ENCODE measurements around the gene KIF6. TPM values are rescaled to one million over a fixed set of nuclear protein-coding genes. Genes with fewer than 3 reads are reported as not detected.

Gene KIF6
- total RNA-seq, 1 donor from 2014 or later = 1.5 TPM

GRCh38 chr6:39602601-39603519 lies 122.3 kb downstream of the KIF6 start:
- H3K4me1 Mint-ChIP-seq = no peaks in the 10 kb centered on the region
- peaks cover 3% of the 10 kb centered on the region for H3K36me3 Mint-ChIP-seq (ENCODE audit: low read depth)
- H3K27me3 Mint-ChIP-seq (ENCODE audit: low read depth) = peaks cover 2% of the 10 kb centered on the region
- H3K9me3 Mint-ChIP-seq = peaks cover 2% of the 10 kb centered on the region
- H3K27ac Mint-ChIP-seq (ENCODE audit: unreplicated experiment) = no peak overlapping the region
- DNase-seq (ENCODE audit: low read depth, low spot score) = no peak
- TF ChIP-seq, protein P1, sequence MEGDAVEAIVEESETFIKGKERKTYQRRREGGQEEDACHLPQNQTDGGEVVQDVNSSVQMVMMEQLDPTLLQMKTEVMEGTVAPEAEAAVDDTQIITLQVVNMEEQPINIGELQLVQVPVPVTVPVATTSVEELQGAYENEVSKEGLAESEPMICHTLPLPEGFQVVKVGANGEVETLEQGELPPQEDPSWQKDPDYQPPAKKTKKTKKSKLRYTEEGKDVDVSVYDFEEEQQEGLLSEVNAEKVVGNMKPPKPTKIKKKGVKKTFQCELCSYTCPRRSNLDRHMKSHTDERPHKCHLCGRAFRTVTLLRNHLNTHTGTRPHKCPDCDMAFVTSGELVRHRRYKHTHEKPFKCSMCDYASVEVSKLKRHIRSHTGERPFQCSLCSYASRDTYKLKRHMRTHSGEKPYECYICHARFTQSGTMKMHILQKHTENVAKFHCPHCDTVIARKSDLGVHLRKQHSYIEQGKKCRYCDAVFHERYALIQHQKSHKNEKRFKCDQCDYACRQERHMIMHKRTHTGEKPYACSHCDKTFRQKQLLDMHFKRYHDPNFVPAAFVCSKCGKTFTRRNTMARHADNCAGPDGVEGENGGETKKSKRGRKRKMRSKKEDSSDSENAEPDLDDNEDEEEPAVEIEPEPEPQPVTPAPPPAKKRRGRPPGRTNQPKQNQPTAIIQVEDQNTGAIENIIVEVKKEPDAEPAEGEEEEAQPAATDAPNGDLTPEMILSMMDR (conservative IDR thresholded peaks at IDR 0.05) = no peak
- no peak overlapping the region for H3K4me3 Mint-ChIP-seq

DNA sequence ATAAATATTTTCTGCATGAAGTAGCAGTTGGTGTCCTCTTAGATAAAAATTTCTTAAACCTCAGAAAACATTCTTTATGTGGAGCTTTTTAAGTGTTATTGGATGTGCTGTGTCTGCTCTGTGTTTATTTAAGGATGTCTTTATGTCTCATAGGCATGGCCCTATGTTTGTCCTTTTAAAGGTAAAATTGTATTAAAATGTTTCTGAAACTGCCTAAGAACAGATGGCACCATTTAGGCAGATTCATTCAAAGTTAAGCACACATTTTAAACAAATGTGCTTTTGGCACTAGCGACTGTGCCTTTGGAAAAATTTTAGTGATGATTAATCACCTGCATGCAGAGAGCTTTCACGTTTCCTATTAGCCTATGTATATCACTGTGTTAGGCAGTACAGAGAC lies 125.2 kb downstream of the KIF6 start:
- Mint-ChIP-seq H3K4me1 (no peaks in the 10 kb centered on the region), H3K27me3 (ENCODE audit: low read depth) (peaks cover 2% of the 10 kb centered on the region), H3K4me3 (no peak overlapping the region), H3K27ac (ENCODE audit: unreplicated experiment) (no peak overlapping the region), H3K9me3 (peaks cover 5% of the 10 kb centered on the region), H3K36me3 (ENCODE audit: low read depth) (peaks cover 3% of the 10 kb centered on the region)
- no peak for DNase-seq (ENCODE audit: low read depth, low spot score)
- TF ChIP-seq, protein P1 (conservative IDR thresholded peaks at IDR 0.05) = no peak

- Mint-ChIP-seq H3K9me3 (peaks cover 5% of the 10 kb centered on the region), H3K36me3 (ENCODE audit: low read depth) (peaks cover 3% of the 10 kb centered on the region), H3K27ac (ENCODE audit: unreplicated experiment) (no peak overlapping the region), H3K4me3 (no peak overlapping the region), H3K27me3 (ENCODE audit: low read depth) (peaks cover 2% of the 10 kb centered on the region), H3K4me1 (no peaks in the 10 kb centered on the region)
- no peak for DNase-seq (ENCODE audit: low read depth, low spot score)
- TF ChIP-seq, protein P1 (conservative IDR thresholded peaks at IDR 0.05) = no peak
These were observed 125.9 kb downstream of the KIF6 start for GRCh38 chr6:39599341-39599740.

DNA sequence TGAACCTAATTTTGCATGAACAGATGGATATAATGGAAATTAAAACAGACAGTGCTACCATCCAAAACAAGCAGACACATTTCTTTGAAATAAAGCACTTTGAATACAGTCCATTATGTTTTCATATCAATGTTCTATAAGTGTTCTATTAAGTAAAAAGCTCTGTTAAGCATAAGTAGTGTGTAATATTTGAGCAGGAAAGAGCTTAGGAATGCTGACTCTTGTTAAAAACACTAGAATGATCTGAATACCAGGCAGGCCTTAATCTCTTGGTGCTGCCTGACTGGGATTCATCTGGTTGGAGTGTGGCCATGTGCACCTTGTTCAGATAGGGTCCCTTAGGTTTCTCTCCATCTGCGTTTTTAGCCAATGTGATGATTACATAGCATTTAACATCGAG lies 130.9 kb downstream of the KIF6 start:
- H3K36me3 Mint-ChIP-seq (ENCODE audit: low read depth) = no peaks in the 10 kb centered on the region

DNA sequence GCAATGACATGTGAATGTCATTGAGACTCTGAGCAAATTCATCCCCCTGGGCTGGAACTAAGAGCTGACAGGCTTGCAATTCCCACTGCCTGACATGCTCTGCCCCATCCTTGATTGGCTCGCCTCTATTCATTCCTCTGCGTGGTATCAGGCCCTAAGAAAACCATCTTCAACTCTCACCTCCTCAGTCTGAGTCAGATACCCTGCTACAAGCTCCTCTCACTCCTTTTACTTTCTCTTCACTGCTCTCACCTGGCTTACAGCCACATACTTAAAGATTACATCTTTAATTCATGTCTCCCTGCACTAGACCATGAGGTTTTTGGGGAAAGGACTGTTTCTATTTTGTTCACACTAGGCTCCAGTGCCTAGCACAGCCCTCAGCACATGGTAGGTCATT lies 131.6 kb downstream of the KIF6 start:
- TF ChIP-seq, protein P1 (conservative IDR thresholded peaks at IDR 0.05) = no peak
- H3K27me3 Mint-ChIP-seq (ENCODE audit: low read depth) = no peaks in the 10 kb centered on the region
- no peak for DNase-seq (ENCODE audit: low read depth, low spot score)
- no peak overlapping the region for H3K4me3 Mint-ChIP-seq
- no peak overlapping the region for H3K27ac Mint-ChIP-seq (ENCODE audit: unreplicated experiment)
- H3K4me1 Mint-ChIP-seq = no peaks in the 10 kb centered on the region
- no peaks in the 10 kb centered on the region for H3K36me3 Mint-ChIP-seq (ENCODE audit: low read depth)
- H3K9me3 Mint-ChIP-seq = peaks cover 2% of the 10 kb centered on the region

More for the DNA sequence above, 130.9 kb downstream of the KIF6 start:
- H3K27ac Mint-ChIP-seq (ENCODE audit: unreplicated experiment) = no peak overlapping the region
- no peak for DNase-seq (ENCODE audit: low read depth, low spot score)
- H3K9me3 Mint-ChIP-seq = peaks cover 2% of the 10 kb centered on the region
- H3K4me3 Mint-ChIP-seq = no peak overlapping the region
- TF ChIP-seq, protein P1 (conservative IDR thresholded peaks at IDR 0.05) = no peak
- no peaks in the 10 kb centered on the region for H3K27me3 Mint-ChIP-seq (ENCODE audit: low read depth)
- no peaks in the 10 kb centered on the region for H3K4me1 Mint-ChIP-seq
